Endothelial cell of umbilical vein (primary cell): ENCODE measurements around the gene INPP4B.

Source experiments
- EZH2 ChIP-seq: IDR thresholded peaks from 2 replicates; pipeline ENCODE4 v1.6.1; 2012; ENCODE audit warnings: borderline replicate concordance, low read depth, mild to moderate bottlenecking, moderate library complexity, low read length, inconsistent platforms; ENCODE audit not compliant: severe bottlenecking
- GATA2 ChIP-seq: IDR thresholded peaks from 2 replicates; pipeline ENCODE4 v1.7.0; 2011; ENCODE audit warnings: low read depth, mild to moderate bottlenecking, moderate library complexity, mixed read lengths, low read length; ENCODE audit not compliant: insufficient read length, insufficient read depth
- JUN ChIP-seq: IDR thresholded peaks from 2 replicates; pipeline ENCODE4 v1.6.1; 2011; ENCODE audit warnings: borderline replicate concordance, low read depth; ENCODE audit not compliant: insufficient read length, insufficient read depth
- MYC ChIP-seq: IDR thresholded peaks from one replicate; pipeline ENCODE4 v1.6.1; 2011; ENCODE audit warnings: mild to moderate bottlenecking, low read depth, low read length
- POLR2A ChIP-seq: IDR thresholded peaks from 2 replicates; pipeline ENCODE4 v1.6.1; 2012; ENCODE audit warnings: low read depth, mild to moderate bottlenecking, control low read depth, low read length
- POLR2AphosphoS5 ChIP-seq: IDR thresholded peaks from 2 replicates; pipeline ENCODE4 v1.6.1; 2012; ENCODE audit warnings: low read depth, mild to moderate bottlenecking, control low read depth, low read length, moderate library complexity; ENCODE audit not compliant: insufficient read depth
- TF ChIP-seq, protein P1 (sequence below), 2 donors: IDR thresholded peaks; 1 replicate in 1 of 2; 2 replicates in 1 of 2; pipeline ENCODE4 v1.5.1; 2011; ENCODE audit warnings: low read length in 2 of 2, mild to moderate bottlenecking in 2 of 2, moderate library complexity in 2 of 2, control low read depth in 1 of 2, inconsistent platforms in 1 of 2, low read depth in 1 of 2; ENCODE audit not compliant: insufficient read depth in 1 of 2; ENCODE audit errors: extremely low read depth in 1 of 2
- TF ChIP-seq, protein P2 (sequence below): IDR thresholded peaks from 2 replicates; pipeline ENCODE4 v1.6.1; 2011; ENCODE audit not compliant: insufficient read depth, insufficient read length

DNA sequence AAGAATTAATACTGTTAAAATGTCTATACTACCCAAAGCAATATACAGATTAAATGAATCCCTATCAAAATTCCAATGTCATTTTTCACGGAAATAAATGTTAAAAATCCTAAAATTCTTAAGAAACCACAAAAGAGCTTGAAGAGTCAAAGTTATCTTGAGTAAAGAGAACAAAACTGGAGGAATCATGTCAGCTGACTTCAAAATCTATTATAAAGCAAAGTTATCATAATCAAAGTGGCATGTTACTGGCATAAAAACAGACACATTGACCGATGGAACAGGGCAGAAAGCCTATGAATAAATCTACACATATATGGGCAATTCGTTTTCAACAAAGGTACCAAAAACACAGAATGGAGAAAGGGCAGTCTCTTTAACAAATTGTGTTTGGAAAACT, 579.0 kb downstream of the INPP4B start:
- TF ChIP-seq, protein P1, sequence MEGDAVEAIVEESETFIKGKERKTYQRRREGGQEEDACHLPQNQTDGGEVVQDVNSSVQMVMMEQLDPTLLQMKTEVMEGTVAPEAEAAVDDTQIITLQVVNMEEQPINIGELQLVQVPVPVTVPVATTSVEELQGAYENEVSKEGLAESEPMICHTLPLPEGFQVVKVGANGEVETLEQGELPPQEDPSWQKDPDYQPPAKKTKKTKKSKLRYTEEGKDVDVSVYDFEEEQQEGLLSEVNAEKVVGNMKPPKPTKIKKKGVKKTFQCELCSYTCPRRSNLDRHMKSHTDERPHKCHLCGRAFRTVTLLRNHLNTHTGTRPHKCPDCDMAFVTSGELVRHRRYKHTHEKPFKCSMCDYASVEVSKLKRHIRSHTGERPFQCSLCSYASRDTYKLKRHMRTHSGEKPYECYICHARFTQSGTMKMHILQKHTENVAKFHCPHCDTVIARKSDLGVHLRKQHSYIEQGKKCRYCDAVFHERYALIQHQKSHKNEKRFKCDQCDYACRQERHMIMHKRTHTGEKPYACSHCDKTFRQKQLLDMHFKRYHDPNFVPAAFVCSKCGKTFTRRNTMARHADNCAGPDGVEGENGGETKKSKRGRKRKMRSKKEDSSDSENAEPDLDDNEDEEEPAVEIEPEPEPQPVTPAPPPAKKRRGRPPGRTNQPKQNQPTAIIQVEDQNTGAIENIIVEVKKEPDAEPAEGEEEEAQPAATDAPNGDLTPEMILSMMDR (IDR thresholded peaks at IDR 0.05; ENCODE audit: extremely low read depth in 1 of 2, insufficient read depth in 1 of 2, low read depth in 1 of 2, low read length in 2 of 2): no peak
- no peak for TF ChIP-seq POLR2AphosphoS5
- TF ChIP-seq POLR2A: no peak
- no peak for TF ChIP-seq MYC
- no peak for TF ChIP-seq EZH2
- TF ChIP-seq, protein P2, sequence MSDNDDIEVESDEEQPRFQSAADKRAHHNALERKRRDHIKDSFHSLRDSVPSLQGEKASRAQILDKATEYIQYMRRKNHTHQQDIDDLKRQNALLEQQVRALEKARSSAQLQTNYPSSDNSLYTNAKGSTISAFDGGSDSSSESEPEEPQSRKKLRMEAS: no peak
- TF ChIP-seq JUN: no peak
- no peak for TF ChIP-seq GATA2
